Left kidney (tissue), 8 donors: ENCODE data around the gene MBD6. TPM values are rescaled to one million over a fixed set of nuclear protein-coding genes. Genes with fewer than 3 reads are reported as not detected.
A peak's percentile ranks its signal among the peaks of the same experiment; 100 is the strongest.

Experiments
- DNase-seq: peaks from one replicate; pipeline ENCODE4 v3.0.0-alpha.2; 2013
- long read RNA-seq, 8 donors: transcript quantifications; one replicate each; lab custom pipeline, GENCODE V29; 2026
- polyA plus RNA-seq: library from polyadenylated mRNA; unstranded; fragments of 120-200 nt; gene quantifications from one replicate; pipeline ENCODE4 v1.2.1, GENCODE V29; 2013; ENCODE audit not compliant: insufficient read length

Gene MBD6
- polyA plus RNA-seq: 73.5 TPM
- long read RNA-seq, donor 1, partial matches to known transcripts: 178 of 230 reads
- long read RNA-seq, donor 1, other reads (novel, unspliced or antisense): 49 of 230 reads
- long read RNA-seq, donor 2, partial matches to known transcripts: 78 of 79 reads
- long read RNA-seq, donor 2, other reads (novel, unspliced or antisense): 0 of 79 reads
- long read RNA-seq, donor 3, partial matches to known transcripts: 60 of 60 reads
- long read RNA-seq, donor 3, other reads (novel, unspliced or antisense): 0 of 60 reads
- long read RNA-seq, donor 4: 0 reads
- long read RNA-seq, donor 5, partial matches to known transcripts: 51 of 51 reads
- long read RNA-seq, donor 5, other reads (novel, unspliced or antisense): 0 of 51 reads
- long read RNA-seq, donor 6, partial matches to known transcripts: 30 of 30 reads
- long read RNA-seq, donor 6, other reads (novel, unspliced or antisense): 0 of 30 reads
- long read RNA-seq, donor 7, partial matches to known transcripts: 74 of 78 reads
- long read RNA-seq, donor 7, other reads (novel, unspliced or antisense): 0 of 78 reads
- long read RNA-seq, donor 8, partial matches to known transcripts: 32 of 32 reads
- long read RNA-seq, donor 8, other reads (novel, unspliced or antisense): 0 of 32 reads

- peak; percentile 90 for DNase-seq
These were observed at the start of gene MBD6 for GRCh38 chr12:57522011-57522886. MBD6 (plus strand) TSS chr12:57522824; CDS start chr12:57524304, 1,480 bp downstream.

- no peak for DNase-seq
These were observed 49.2 kb upstream of the MBD6 start for GRCh38 chr12:57473392-57473791.

- DNase-seq: no peak
These were observed 48.7 kb upstream of the MBD6 start for GRCh38 chr12:57473886-57474285.

GRCh38 chr12:57474430-57474829 lies 48.2 kb upstream of the MBD6 start:
- no peak for DNase-seq

- DNase-seq: no peak
These were observed 47.8 kb upstream of the MBD6 start for GRCh38 chr12:57474862-57475261.

GRCh38 chr12:57475271-57476161 lies 47.1 kb upstream of the MBD6 start:
- no peak for DNase-seq

- no peak for DNase-seq
These were observed 46.2 kb upstream of the MBD6 start for GRCh38 chr12:57476162-57476992.

- DNase-seq: no peak
These were observed 45.5 kb upstream of the MBD6 start for GRCh38 chr12:57476993-57477709.

GRCh38 chr12:57477710-57478681 lies 44.6 kb upstream of the MBD6 start:
- DNase-seq: no peak

- DNase-seq: no peak
These were observed 43.6 kb upstream of the MBD6 start for GRCh38 chr12:57479043-57479375.

GRCh38 chr12:57479376-57480115 lies 43.1 kb upstream of the MBD6 start, which contains the start of gene ARHGAP9:
ARHGAP9 (minus strand) TSS chr12:57479866; CDS start chr12:57479406, 460 bp downstream.
- no peak for DNase-seq

- no peak for DNase-seq
These were observed 41.0 kb upstream of the MBD6 start for GRCh38 chr12:57481671-57482070.

GRCh38 chr12:57483466-57483865 lies 39.2 kb upstream of the MBD6 start:
- no peak for DNase-seq

- no peak for DNase-seq
These were observed 36.9 kb upstream of the MBD6 start for GRCh38 chr12:57485695-57486094.

GRCh38 chr12:57487055-57487596 lies 35.5 kb upstream of the MBD6 start:
- DNase-seq: no peak

- peak; percentile 96 for DNase-seq
These were observed 34.8 kb upstream of the MBD6 start, which contains the start of gene MARS1 for GRCh38 chr12:57487597-57488401. MARS1 (plus strand) TSS chr12:57488068; CDS start chr12:57488091, 23 bp downstream.
